ENCODE data around the gene NAA40.

GRCh38 chr11:63979426-63979825, 40.6 kb downstream of the NAA40 start:
- TF ChIP-seq POLR2AphosphoS5 (IDR thresholded peaks at IDR 0.05; ENCODE audit: low read depth): no peak
- TF ChIP-seq, protein P1, sequence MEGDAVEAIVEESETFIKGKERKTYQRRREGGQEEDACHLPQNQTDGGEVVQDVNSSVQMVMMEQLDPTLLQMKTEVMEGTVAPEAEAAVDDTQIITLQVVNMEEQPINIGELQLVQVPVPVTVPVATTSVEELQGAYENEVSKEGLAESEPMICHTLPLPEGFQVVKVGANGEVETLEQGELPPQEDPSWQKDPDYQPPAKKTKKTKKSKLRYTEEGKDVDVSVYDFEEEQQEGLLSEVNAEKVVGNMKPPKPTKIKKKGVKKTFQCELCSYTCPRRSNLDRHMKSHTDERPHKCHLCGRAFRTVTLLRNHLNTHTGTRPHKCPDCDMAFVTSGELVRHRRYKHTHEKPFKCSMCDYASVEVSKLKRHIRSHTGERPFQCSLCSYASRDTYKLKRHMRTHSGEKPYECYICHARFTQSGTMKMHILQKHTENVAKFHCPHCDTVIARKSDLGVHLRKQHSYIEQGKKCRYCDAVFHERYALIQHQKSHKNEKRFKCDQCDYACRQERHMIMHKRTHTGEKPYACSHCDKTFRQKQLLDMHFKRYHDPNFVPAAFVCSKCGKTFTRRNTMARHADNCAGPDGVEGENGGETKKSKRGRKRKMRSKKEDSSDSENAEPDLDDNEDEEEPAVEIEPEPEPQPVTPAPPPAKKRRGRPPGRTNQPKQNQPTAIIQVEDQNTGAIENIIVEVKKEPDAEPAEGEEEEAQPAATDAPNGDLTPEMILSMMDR (conservative IDR thresholded peaks at IDR 0.05; ENCODE audit: low read depth in 2 of 2): peak in 1 of 2 experiments; percentile 50; a peak in 2 of 4 replicates

Data from GM23338 (cell line).